ENCODE data around the gene POU2AF1. TPM values are rescaled to one million over a fixed set of nuclear protein-coding genes. Genes with fewer than 3 reads are reported as not detected.

Gene POU2AF1
- total RNA-seq, 1 donor from 2014 or later = 155 TPM

- H3K36me3 Mint-ChIP-seq (ENCODE audit: low read depth) = peaks cover 43% of the 10 kb centered on the region
- no peaks in the 10 kb centered on the region for H3K27me3 Mint-ChIP-seq
- ChIA-PET POLR2A (interaction anchor here (0.5 to 8.1 kb wide), 7 partner anchors 10 to 69 kb away, joined by 3 to 95 read pairs (median 7); partner anchors contain the start of gene POU2AF1), CTCF (interaction anchor here (0.6 to 8.8 kb wide), 13 partner anchors 9 to 87 kb away, joined by 3 to 144 read pairs (median 5); no protein-coding TSS in a partner anchor)
- H3K9me3 Mint-ChIP-seq = no peaks in the 10 kb centered on the region
- TF ChIP-seq CTCF (IDR thresholded peaks at IDR 0.05) = no peak
- ATAC-seq (ENCODE audit: low read depth) (peak; percentile 51), DNase-seq (no peak)
- peaks cover 24% of the 10 kb centered on the region for H3K4me1 Mint-ChIP-seq
- intact Hi-C loops (cut with micrococcal nuclease) = loop anchor here (1.0 to 2.0 kb wide), 3 partner anchors 64 to 77 kb away; no protein-coding TSS in a partner anchor
- no peak overlapping the region for H3K4me3 Mint-ChIP-seq
- no peak overlapping the region for H3K27ac Mint-ChIP-seq
Measured at GRCh38 chr11:111359223-111360149, 19.6 kb downstream of the POU2AF1 start.

GRCh38 chr11:111358038-111359001 is 20.8 kb downstream of the POU2AF1 start:
- no peak overlapping the region for H3K27ac Mint-ChIP-seq
- peaks cover 44% of the 10 kb centered on the region for H3K36me3 Mint-ChIP-seq (ENCODE audit: low read depth)
- H3K4me3 Mint-ChIP-seq = no peak overlapping the region
- no peak for TF ChIP-seq CTCF (IDR thresholded peaks at IDR 0.05)
- no peaks in the 10 kb centered on the region for H3K27me3 Mint-ChIP-seq
- H3K4me1 Mint-ChIP-seq = peaks cover 31% of the 10 kb centered on the region
- ATAC-seq (ENCODE audit: low read depth) (peak; percentile 37), DNase-seq (no peak)
- ChIA-PET POLR2A (interaction anchor here (0.5 to 8.1 kb wide), 9 partner anchors 15 to 88 kb away, joined by 3 to 95 read pairs (median 5); partner anchors contain the start of gene POU2AF1), CTCF (interaction anchor here (0.6 to 8.8 kb wide), 12 partner anchors 9 to 88 kb away, joined by 3 to 144 read pairs (median 5); no protein-coding TSS in a partner anchor)
- no peaks in the 10 kb centered on the region for H3K9me3 Mint-ChIP-seq
- intact Hi-C loops (cut with micrococcal nuclease) = loop anchor here (1.0 to 2.0 kb wide), 3 partner anchors 65 to 76 kb away; no protein-coding TSS in a partner anchor

- H3K27me3 Mint-ChIP-seq = no peaks in the 10 kb centered on the region
- intact Hi-C loops (cut with micrococcal nuclease) = loop anchor here (2.0 kb wide), 1 partner anchor 75 kb away; no protein-coding TSS in a partner anchor
- DNase-seq (no peak), ATAC-seq (ENCODE audit: low read depth) (no peak)
- CTCF ChIA-PET = interaction anchor here (0.8 to 8.8 kb wide), 5 partner anchors 55 to 74 kb away, joined by 4 to 144 read pairs (median 6); no protein-coding TSS in a partner anchor
- TF ChIP-seq CTCF (IDR thresholded peaks at IDR 0.05) = no peak
- H3K9me3 Mint-ChIP-seq = no peaks in the 10 kb centered on the region
- no peak overlapping the region for H3K4me3 Mint-ChIP-seq
- peaks cover 35% of the 10 kb centered on the region for H3K4me1 Mint-ChIP-seq
- H3K27ac Mint-ChIP-seq = no peak overlapping the region
- peaks cover 44% of the 10 kb centered on the region for H3K36me3 Mint-ChIP-seq (ENCODE audit: low read depth)
- POLR2A ChIA-PET = interaction anchor here (0.7 to 8.1 kb wide), 8 partner anchors 10 to 89 kb away, joined by 3 to 95 read pairs (median 6); partner anchors contain the start of gene POU2AF1
Measured at GRCh38 chr11:111357150-111358037, 21.7 kb downstream of the POU2AF1 start.

GRCh38 chr11:111356660-111357048 is 22.4 kb downstream of the POU2AF1 start:
- Mint-ChIP-seq H3K4me3 (no peak overlapping the region), H3K36me3 (ENCODE audit: low read depth) (peaks cover 44% of the 10 kb centered on the region), H3K27ac (no peak overlapping the region), H3K4me1 (peaks cover 35% of the 10 kb centered on the region), H3K9me3 (no peaks in the 10 kb centered on the region), H3K27me3 (no peaks in the 10 kb centered on the region)
- ATAC-seq (ENCODE audit: low read depth) (no peak), DNase-seq (no peak)
- intact Hi-C loops (cut with micrococcal nuclease) = no loop called here
- POLR2A ChIA-PET = interaction anchor here (0.9 to 2.4 kb wide), 4 partner anchors 10 to 23 kb away, joined by 3 to 11 read pairs (median 6); partner anchors contain the start of gene POU2AF1
- CTCF ChIA-PET = interaction anchor here (0.8 to 8.8 kb wide), 3 partner anchors 64 to 72 kb away, joined by 4 to 144 read pairs (median 4); no protein-coding TSS in a partner anchor
- TF ChIP-seq CTCF (IDR thresholded peaks at IDR 0.05) = no peak

Measured in activated B cell treated with CpG ODN at 0.5 μM for 24 hours (primary cell).